Mesodermal cell (in vitro differentiated cells): ENCODE data around the gene ASTN2.

Experiments used
- H3K27ac ChIP-seq: 2 replicates; pipeline ENCODE4 v1.7.0; 2013; ENCODE audit warnings: mild to moderate bottlenecking, low read depth, low read length, moderate library complexity; ENCODE audit not compliant: severe bottlenecking
- H3K36me3 ChIP-seq: 2 replicates; pipeline ENCODE4 v1.7.1; 2013; ENCODE audit warnings: mild to moderate bottlenecking, low read length, moderate library complexity; ENCODE audit not compliant: control insufficient read depth, insufficient read depth
- H3K4me1 ChIP-seq: one replicate; pipeline ENCODE4 v1.7.1; 2013; ENCODE audit warnings: mild to moderate bottlenecking, low read length; ENCODE audit not compliant: insufficient read depth, control insufficient read depth, poor library complexity, severe bottlenecking
- H3K4me3 ChIP-seq: 2 replicates; pipeline ENCODE4 v1.7.0; 2013; ENCODE audit warnings: low read length, control low read depth, mild to moderate bottlenecking; ENCODE audit not compliant: insufficient read depth, poor library complexity, severe bottlenecking; ENCODE audit errors: extremely low read depth
- H3K9me3 ChIP-seq: 2 replicates; pipeline ENCODE4 v1.7.1; 2013; ENCODE audit warnings: mild to moderate bottlenecking, low read length, moderate library complexity; ENCODE audit not compliant: control insufficient read depth
- WGBS, 2 experiments: methylation state at CpG; one replicate each; pipeline ENCODE4 v1.1.5; 2013; ENCODE audit warnings: missing lambda C conversion rate in 2 of 2; ENCODE audit not compliant: insufficient coverage in 2 of 2; 5-methylcytosine and 5-hydroxymethylcytosine counted together

Gene ASTN2

DNA sequence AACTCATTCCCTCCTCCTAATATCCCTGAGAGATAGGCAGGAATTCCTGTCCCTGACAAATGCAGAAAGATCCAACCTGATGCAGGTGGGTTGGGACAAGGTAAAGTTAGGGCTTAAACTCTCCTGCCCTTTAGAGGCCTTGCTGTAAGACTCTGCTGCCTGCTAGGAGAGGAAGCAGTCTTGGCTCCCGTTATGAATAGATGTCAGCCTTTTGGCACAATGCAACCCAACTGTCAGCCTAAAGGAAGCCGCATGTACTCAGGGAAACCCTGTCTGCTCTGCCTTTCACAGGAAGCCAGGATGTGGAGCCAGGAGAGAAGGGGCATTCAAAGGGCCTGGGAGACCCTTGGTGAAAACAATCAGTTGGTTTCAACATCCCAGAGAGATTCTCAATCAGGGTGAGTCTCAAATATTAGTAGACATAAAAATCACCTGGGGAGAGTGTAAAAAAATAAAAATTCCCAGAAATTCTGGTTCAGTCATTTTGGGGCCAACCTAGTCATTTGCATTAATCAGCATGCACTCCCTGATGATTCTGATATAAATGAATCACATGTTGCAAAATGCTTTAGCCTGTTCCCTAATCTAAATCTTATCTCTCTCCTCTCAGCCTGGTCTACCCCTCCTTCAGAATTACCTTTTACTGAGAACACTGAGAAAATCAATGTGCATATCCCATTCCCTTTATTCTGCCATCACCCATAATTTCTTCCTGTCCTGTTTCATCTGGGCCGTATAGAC, 864.0 kb downstream of the ASTN2 start:
- no peak overlapping the region for H3K27ac ChIP-seq
- H3K36me3 ChIP-seq, result no peaks in the 10 kb centered on the region
- WGBS, 2 experiments, result 56 to 59% methylated on average over 2 of the region's 3 CpGs
- peaks cover 22% of the 10 kb centered on the region for H3K4me1 ChIP-seq
- H3K9me3 ChIP-seq, result no peaks in the 10 kb centered on the region
- no peak overlapping the region for H3K4me3 ChIP-seq

DNA sequence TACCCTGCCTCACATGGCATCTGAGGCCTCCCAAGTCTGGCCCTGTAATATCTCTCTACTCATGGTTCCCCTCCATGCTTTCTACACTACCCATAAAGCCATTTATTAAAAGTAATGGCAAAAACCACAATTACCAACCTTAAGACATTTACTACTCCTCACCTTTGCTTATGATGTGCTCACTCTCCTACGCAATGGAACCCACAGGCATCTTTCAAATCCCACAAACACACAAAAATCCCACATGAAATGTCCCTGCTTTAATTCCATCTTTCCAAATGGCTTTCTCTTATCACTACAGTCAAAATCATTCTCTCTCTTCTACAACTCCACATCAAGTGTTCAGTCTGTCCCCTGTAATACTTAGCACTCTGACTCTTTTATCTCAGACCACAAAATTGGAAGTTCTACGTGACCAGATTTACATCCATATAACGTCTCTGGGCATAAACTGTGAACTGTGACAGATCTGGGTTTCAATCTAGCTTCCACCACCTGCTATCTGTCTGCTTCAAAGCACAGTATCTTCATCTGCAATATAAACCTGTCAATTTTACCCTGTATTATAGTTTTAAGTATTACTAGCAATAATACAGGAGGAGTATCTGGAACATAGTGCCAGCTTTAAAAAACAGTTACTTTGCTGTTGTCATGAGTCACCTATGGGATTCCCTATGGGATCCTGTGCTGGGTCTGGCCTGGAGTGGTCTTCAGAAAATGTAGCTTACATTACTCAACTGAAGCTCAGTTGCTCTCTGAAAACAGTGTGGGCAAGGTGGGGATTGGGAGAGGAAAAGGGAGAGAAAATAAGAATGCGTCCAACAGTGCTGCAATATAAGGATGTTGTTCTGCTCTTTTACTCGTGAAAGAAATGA, 864.8 kb downstream of the ASTN2 start:
- peaks cover 22% of the 10 kb centered on the region for H3K4me1 ChIP-seq
- no peak overlapping the region for H3K27ac ChIP-seq
- WGBS, 2 experiments, result 85 to 87% methylated on average over 3 to 4 of the region's 5 CpGs
- H3K9me3 ChIP-seq, result no peaks in the 10 kb centered on the region
- no peak overlapping the region for H3K4me3 ChIP-seq
- no peaks in the 10 kb centered on the region for H3K36me3 ChIP-seq

DNA sequence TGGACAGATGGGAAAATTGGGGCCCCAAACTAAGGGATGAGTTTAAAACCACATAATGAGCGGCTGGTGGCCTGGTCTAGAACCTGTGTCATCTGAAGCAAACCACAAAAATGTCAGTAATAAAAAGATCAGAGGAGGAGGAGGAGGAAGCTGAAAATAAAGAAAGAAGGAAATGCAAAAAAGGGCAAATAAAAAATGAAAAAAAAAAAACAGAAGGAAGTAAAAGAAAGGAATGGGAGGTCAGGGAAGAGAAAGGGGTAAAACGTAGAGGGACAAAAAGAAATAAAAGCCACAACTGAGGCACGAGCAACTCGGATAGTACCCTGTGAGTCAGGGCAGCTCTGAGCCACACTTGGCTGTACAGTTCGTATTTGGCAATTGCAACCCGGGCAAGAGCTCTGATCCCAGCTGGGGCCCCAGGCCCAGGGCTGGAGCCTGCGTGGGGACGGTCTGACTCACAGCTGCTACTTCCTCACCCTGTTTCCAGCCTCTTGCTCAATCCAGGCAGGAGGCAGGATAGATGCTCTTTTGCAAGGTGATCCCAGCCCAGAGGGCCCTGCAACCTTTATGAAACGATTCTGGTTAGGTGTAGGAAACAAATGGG, 865.7 kb downstream of the ASTN2 start:
- peaks cover 22% of the 10 kb centered on the region for H3K4me1 ChIP-seq

DNA sequence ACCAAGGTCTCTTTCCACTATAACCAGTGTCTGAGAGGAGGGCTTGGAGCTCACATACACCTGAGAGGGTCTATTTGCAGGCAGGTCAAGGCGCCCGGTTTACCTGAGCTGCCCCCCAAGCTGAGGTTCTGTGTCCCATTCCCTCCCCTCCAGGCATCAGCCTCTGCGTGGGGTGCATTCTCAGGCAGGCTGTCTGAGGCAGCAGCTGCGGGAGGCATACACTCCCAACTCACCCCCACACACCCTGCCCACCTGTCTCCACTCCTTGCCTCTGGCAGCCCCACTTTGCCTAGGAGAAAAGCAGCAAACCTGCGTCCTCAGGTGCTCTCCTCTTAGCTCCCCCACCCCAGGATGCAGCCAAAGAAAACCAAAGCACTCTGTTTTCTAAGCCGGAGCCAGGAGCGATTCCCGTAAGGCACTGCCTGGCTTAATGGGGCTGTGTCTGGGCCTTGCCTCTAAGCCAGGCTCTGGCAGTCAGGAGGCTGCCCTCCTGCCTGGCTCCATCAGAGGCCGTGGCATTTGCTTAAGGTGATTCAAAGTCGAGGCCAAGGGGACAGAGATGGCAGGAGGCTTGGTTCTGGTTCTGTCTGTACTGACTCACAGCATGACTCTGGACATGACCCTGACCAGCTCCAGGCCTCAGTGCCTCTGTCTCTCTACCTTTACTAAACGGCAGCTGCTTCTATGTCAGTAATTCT, 867.0 kb downstream of the ASTN2 start:
- WGBS, 2 experiments, result 90 to 91% methylated on average over 10 of the region's 11 CpGs
- no peak overlapping the region for H3K4me3 ChIP-seq
- H3K27ac ChIP-seq, result no peak overlapping the region
- H3K36me3 ChIP-seq, result no peaks in the 10 kb centered on the region
- peaks cover 22% of the 10 kb centered on the region for H3K4me1 ChIP-seq
- no peaks in the 10 kb centered on the region for H3K9me3 ChIP-seq

More for the DNA sequence above, 865.7 kb downstream of the ASTN2 start:
- H3K9me3 ChIP-seq, result no peaks in the 10 kb centered on the region
- no peak overlapping the region for H3K4me3 ChIP-seq
- H3K27ac ChIP-seq, result no peak overlapping the region
- no peaks in the 10 kb centered on the region for H3K36me3 ChIP-seq
- WGBS, 2 experiments, result 76 to 82% methylated on average over 8 to 9 of the region's 9 CpGs

DNA sequence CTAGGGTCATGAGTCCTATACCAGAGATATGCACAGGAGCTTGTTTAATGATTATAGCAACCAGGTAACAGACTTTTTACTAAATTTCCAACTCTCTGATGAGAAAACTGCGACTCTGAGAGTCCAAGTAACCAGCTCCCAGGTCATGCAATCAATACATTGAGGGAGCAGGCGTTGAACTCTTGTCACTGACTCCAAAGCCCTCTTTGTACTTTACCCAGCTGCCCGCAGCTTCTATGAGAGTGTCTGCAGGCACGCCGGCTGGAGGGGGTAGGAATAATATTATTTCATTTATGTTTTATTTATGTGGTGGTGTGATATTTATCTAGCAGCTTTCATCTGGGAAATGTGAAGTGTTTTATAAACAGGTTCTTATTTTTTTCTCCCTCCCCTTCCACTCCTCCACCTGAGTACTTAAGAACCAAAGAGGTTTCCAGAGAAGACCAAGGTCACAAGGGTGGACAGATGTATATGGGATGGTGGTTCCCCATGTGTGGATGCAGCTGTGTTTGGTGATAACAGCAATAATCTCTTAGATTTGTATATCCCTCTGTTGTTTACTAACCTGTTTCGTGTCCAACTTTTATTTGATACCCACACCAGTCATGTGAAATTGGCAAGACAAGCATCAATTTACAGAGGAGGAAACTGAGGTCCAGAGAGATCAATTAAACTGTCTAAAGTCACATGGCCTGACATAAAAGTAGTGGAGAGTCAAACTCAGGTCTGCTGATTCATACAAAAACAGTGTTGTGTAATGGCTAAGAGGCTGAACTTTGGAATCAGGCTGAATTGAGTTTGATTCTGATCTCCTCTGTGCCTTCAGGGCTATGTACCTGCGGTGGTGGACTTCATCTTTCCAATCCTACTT, 867.9 kb downstream of the ASTN2 start:
- Histone ChIP-seq H3K4me3 (no peak overlapping the region), H3K4me1 (peaks cover 22% of the 10 kb centered on the region), H3K9me3 (no peaks in the 10 kb centered on the region), H3K27ac (no peak overlapping the region), H3K36me3 (no peaks in the 10 kb centered on the region)
- 86 to 97% methylated on average over 2 to 3 of the region's 7 CpGs for WGBS, 2 experiments

DNA sequence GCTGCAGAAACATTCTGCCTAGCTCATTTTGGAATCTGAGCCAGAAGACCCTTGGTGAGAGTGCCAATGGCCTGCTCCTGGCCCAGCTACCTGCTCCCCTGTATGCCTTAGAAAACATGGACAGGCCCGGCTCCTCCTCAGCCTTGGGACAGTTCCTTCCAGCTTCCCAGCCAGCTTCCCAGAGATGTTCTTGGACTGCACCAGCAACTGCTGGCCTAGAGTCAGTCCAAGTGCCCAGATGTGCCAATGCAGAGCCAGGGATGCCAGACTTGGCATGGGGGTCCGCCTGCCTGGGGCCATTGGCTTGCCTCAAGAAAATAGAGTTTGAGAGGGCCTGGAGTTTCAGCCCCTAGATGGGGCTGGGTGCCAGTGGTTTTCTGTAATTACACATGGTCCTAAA, 870.0 kb downstream of the ASTN2 start:
- WGBS, 2 experiments, result 86 to 100% methylated on average over 1 to 2 of the region's 2 CpGs
- Histone ChIP-seq H3K36me3 (no peaks in the 10 kb centered on the region), H3K4me1 (peaks cover 14% of the 10 kb centered on the region), H3K4me3 (no peak overlapping the region), H3K9me3 (no peaks in the 10 kb centered on the region), H3K27ac (no peak overlapping the region)

DNA sequence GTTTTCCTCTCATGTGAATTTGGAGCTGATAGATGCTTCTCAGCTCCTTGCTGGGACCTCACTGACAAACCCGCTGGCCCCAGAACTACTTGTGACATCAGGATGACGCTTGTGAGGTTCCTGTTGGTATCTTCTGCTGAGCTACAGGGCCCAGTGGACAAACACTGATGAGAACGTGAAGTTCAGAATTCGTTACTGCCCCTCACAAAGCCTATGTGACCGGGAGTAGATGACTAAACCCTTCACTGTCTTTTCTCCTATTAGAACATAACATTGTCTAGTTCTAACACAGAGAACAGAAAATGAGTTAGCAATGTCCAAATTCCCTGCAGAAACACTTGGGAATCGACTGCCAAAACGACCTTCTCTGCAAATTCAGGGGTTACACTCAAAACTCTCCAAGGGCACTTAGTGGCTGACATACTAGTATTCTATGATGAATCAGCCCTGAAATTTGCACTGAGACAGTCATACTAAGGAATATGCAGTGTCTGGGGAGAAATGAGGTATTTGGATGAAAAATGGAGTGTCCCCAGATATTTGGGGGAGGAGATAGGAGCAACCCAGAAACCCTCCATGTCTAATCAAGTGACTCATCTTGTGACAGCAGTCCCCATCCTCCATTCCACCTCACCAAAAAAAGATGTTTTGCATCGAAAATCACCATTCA, 871.0 kb downstream of the ASTN2 start:
- 82 to 88% methylated on average over 6 of the region's 8 CpGs for WGBS, 2 experiments
- H3K36me3 ChIP-seq, result no peaks in the 10 kb centered on the region
- no peak overlapping the region for H3K27ac ChIP-seq
- no peaks in the 10 kb centered on the region for H3K9me3 ChIP-seq
- H3K4me1 ChIP-seq, result peaks cover 5% of the 10 kb centered on the region
- no peak overlapping the region for H3K4me3 ChIP-seq

DNA sequence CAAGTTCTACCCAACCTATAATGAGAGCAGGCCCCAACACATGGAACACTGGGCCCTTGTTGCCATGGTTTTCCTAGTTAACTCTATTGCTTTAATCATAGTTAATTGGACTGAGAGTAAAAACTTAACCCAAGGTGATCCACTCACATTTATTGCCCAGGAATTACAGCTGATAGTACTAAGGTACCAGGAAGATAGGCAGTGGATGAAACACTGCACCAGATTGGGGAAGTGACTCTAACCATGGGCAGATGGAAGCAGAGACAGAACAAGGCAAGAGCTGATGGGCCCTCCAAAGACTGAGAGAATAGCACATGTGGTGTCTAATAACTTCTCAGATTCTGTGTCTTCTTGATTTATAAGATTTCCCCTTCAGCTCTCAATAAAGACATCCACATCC, 873.5 kb downstream of the ASTN2 start:
- Histone ChIP-seq H3K9me3 (peaks cover 5% of the 10 kb centered on the region), H3K4me3 (no peak overlapping the region), H3K4me1 (no peaks in the 10 kb centered on the region), H3K36me3 (no peaks in the 10 kb centered on the region), H3K27ac (no peak overlapping the region)

DNA sequence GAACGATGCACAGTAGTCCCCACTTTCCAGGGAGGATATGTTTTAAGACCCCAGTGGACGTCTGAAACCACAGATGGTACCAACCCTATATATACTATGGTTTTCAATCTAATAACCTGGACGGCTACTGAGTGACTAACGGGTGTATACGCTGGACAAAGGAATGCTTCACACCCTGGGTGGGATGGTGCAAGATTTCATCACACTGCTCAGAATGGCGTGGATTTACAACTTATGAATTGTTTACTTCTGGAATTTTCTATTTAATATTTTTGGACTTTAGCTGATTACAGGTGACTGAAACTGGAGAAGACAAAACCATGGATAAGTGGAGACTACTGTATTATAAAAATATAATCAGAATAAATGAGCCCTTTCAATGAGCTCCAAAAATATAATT, 875.3 kb downstream of the ASTN2 start:
- Histone ChIP-seq H3K4me1 (no peaks in the 10 kb centered on the region), H3K36me3 (no peaks in the 10 kb centered on the region), H3K4me3 (no peak overlapping the region), H3K27ac (no peak overlapping the region), H3K9me3 (peaks cover 5% of the 10 kb centered on the region)
- WGBS, 2 experiments, result 96 to 100% methylated on average over 2 to 5 of the region's 6 CpGs
